Stomach (tissue), 4 donors: ENCODE results near the gene PCDH18.

Experiments
- CTCF ChIP-seq, 7 experiments: fragments of 450-650 bp in 4 of 7; fragments of 200-600 bp in 3 of 7; sonication (generic) in 3 of 7; IDR thresholded peaks; one replicate each; pipeline ENCODE4 v1.5.1; 2016 to 2019; ENCODE audit warnings: antibody characterized with exemption in 7 of 7, control low read depth in 2 of 7, mild to moderate bottlenecking in 1 of 7
- EP300 ChIP-seq: sonication (generic); formaldehyde crosslinking; IDR thresholded peaks from one replicate; pipeline ENCODE4 v1.6.1; 2017; ENCODE audit warnings: antibody characterized with exemption

GRCh38 chr4:137510557-137511265 is 21.6 kb downstream of the PCDH18 start:
- TF ChIP-seq CTCF (IDR thresholded peaks at IDR 0.05) = no peak
- no peak for TF ChIP-seq EP300
